ENCODE data around the gene GLCE.

The GLCE gene

DNA sequence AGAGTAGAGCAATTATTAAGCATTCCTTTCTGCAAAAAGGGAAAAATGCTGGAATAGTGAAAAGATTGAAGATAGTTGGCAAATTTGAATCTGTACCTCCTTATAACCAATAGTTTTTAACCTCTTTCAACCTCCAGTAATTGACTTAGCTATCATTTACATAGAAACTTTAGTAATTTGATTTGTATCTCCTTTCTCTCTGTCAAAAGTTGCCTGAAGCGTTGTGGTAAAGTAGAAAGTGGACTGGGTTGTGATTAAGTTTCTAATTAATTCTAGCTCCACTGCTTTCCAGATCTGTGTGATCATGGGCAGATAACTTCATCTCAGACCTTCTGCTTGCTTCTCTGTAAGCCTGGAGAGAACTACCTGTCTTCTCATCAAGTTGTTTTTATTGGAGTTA is 24.8 kb downstream of the GLCE start:
- H3K4me1 Mint-ChIP-seq (ENCODE audit: low read depth) = no peaks in the 10 kb centered on the region
- no peak overlapping the region for H3K27ac Mint-ChIP-seq
- no peak for DNase-seq (ENCODE audit: low spot score)
- no peak overlapping the region for H3K4me3 Mint-ChIP-seq
- no peaks in the 10 kb centered on the region for H3K36me3 Mint-ChIP-seq (ENCODE audit: low read depth)
- no peaks in the 10 kb centered on the region for H3K27me3 Mint-ChIP-seq (ENCODE audit: low read depth)
- no peaks in the 10 kb centered on the region for H3K9me3 Mint-ChIP-seq

DNA sequence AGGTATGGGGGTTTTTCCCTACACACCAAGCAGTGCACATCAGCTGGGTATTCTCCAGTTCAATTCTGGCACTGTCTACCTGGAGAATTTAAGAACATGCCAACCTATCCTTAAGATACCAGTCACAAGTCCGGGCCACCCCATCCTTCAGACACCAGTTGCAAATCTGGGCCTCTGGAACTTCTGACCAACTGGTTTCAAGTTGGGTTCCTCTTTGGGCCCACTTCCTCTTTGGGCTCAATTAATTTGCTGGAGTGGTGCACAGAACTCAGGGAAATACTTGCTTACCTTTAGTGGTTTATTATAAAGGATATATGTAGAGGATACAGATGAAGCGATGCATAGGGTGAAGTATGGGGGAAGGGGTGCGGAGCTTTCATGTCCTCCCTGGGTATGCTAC is 25.3 kb downstream of the GLCE start:
- Mint-ChIP-seq H3K4me1 (ENCODE audit: low read depth) (no peaks in the 10 kb centered on the region), H3K36me3 (ENCODE audit: low read depth) (no peaks in the 10 kb centered on the region), H3K4me3 (no peak overlapping the region), H3K27me3 (ENCODE audit: low read depth) (no peaks in the 10 kb centered on the region), H3K27ac (no peak overlapping the region), H3K9me3 (no peaks in the 10 kb centered on the region)
- DNase-seq (ENCODE audit: low spot score) = no peak

- Mint-ChIP-seq H3K9me3 (no peaks in the 10 kb centered on the region), H3K4me3 (no peak overlapping the region), H3K27ac (no peak overlapping the region), H3K27me3 (ENCODE audit: low read depth) (peaks cover 2% of the 10 kb centered on the region), H3K36me3 (ENCODE audit: low read depth) (no peaks in the 10 kb centered on the region), H3K4me1 (ENCODE audit: low read depth) (no peaks in the 10 kb centered on the region)
- DNase-seq (ENCODE audit: low spot score) = no peak
Measured at GRCh38 chr15:69189157-69189556, 28.7 kb downstream of the GLCE start.

DNA sequence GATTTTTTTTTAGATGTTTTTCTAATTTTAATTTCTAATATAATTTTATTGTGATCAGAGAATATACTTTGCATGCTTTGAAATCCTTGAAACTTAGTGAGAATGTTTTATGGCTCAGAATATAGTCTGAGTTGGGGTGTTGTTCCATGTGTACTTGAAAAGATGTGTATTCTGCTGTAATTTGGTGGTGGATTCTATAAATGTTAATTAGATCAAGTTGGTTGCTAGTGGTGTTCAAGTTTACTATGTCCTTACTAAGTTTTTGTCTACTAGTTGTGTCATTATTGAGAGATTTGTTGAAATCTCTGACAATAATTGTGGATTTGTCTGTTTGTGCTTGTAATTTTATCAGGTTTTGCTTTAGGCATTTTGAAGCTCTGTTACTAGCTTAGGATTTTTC is 29.7 kb downstream of the GLCE start:
- Mint-ChIP-seq H3K27ac (no peak overlapping the region), H3K9me3 (no peaks in the 10 kb centered on the region), H3K4me3 (no peak overlapping the region), H3K27me3 (ENCODE audit: low read depth) (peaks cover 2% of the 10 kb centered on the region), H3K4me1 (ENCODE audit: low read depth) (peaks cover 3% of the 10 kb centered on the region), H3K36me3 (ENCODE audit: low read depth) (no peaks in the 10 kb centered on the region)
- no peak for DNase-seq (ENCODE audit: low spot score)

DNA sequence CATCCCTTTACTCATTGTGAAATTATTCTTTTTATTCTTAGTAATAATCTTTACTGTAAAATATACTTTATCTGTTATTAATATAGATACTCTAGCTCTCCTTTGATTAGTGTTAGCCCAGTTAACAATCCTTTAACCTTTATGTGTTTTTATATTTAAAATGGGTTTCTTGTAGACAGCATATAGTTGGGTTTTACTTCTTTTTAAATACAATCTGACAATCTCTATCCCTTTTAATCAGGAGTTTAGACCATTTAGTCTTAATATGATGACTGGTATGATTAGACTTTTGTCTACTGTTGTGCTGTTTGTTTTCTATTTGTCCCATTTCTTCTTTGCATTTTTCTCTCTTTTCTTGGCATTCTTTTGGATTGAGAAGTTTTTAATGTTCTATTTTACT is 30.1 kb downstream of the GLCE start:
- H3K9me3 Mint-ChIP-seq = no peaks in the 10 kb centered on the region
- no peak for DNase-seq (ENCODE audit: low spot score)
- H3K27me3 Mint-ChIP-seq (ENCODE audit: low read depth) = peaks cover 2% of the 10 kb centered on the region
- H3K4me3 Mint-ChIP-seq = no peak overlapping the region
- no peaks in the 10 kb centered on the region for H3K36me3 Mint-ChIP-seq (ENCODE audit: low read depth)
- peaks cover 3% of the 10 kb centered on the region for H3K4me1 Mint-ChIP-seq (ENCODE audit: low read depth)
- no peak overlapping the region for H3K27ac Mint-ChIP-seq

GRCh38 chr15:69194025-69194827 is 33.8 kb downstream of the GLCE start:
- DNase-seq (ENCODE audit: low spot score) = no peak
- peaks cover 2% of the 10 kb centered on the region for H3K27me3 Mint-ChIP-seq (ENCODE audit: low read depth)
- H3K4me1 Mint-ChIP-seq (ENCODE audit: low read depth) = peaks cover 3% of the 10 kb centered on the region
- H3K4me3 Mint-ChIP-seq = no peak overlapping the region
- H3K9me3 Mint-ChIP-seq = no peaks in the 10 kb centered on the region
- no peak overlapping the region for H3K27ac Mint-ChIP-seq
- no peaks in the 10 kb centered on the region for H3K36me3 Mint-ChIP-seq (ENCODE audit: low read depth)

GRCh38 chr15:69194854-69195253 is 34.4 kb downstream of the GLCE start:
- Mint-ChIP-seq H3K4me1 (ENCODE audit: low read depth) (peaks cover 3% of the 10 kb centered on the region), H3K27me3 (ENCODE audit: low read depth) (peaks cover 2% of the 10 kb centered on the region), H3K4me3 (no peak overlapping the region), H3K27ac (no peak overlapping the region), H3K36me3 (ENCODE audit: low read depth) (no peaks in the 10 kb centered on the region), H3K9me3 (no peaks in the 10 kb centered on the region)
- DNase-seq (ENCODE audit: low spot score) = no peak

DNA sequence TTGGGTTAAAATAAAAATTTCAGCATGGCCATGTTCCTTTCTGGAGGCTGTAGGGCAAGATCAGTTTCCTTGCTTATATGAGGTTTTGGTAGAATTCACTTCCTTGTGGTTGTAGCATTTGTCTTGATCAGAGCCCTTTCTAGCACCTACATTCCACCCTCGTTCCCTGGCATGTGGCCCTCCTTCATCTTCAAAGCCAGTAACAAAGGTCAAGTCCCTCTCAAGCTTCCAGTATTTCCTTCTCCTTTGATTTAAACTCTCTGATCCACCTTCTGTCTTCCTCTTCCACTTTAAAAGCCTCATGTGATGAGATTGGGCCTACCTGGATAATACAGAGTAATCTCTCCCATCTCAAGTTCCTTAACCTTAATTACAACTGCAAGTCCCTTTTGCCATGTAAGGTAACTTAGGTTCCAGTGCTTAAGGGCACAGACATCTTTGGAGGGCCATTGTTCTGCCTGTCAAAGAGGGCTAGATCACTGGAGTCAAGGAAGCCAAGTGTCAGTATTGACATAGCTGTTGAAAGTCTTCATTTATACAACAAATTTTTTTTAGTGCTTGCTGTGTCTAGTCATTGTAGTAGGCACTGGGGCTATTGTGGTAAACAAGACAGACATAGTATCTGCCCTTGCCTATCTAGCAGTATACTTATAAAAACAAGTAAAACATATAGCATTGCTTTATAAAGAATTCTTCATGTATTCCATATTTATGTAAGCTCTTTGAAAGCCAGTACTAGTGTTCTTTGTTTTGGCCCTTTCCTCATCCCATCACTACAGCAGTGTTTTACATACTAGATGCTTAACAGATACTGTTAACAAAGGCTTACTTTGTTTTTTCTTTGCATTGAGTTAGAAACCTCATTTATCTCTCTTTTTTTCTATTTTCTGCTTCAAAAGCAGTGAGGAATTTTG is 40.7 kb downstream of the GLCE start:
- Mint-ChIP-seq H3K27me3 (ENCODE audit: low read depth) (peaks cover 2% of the 10 kb centered on the region), H3K4me1 (ENCODE audit: low read depth) (no peaks in the 10 kb centered on the region), H3K4me3 (no peak overlapping the region), H3K9me3 (no peaks in the 10 kb centered on the region), H3K36me3 (ENCODE audit: low read depth) (no peaks in the 10 kb centered on the region), H3K27ac (no peak overlapping the region)
- no peak for DNase-seq (ENCODE audit: low spot score)

DNA sequence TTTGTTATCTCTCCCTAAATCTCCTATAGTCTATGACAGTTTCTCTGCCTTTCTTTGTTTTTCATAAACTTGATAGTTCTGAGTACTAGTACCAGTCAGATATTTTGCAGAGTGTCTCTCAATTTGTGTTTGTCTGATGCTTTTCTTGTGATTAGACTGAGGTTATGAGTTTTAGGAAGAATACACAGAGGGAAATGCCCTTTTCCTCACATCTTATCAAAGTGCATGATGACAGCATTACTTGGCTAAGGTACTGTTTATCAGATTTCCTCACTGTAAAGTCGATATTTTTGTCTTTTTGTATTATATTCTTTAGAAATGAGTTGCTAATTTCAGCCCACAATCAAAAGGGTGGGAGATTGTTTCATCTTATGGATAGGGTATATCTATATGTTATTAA is 45.6 kb downstream of the GLCE start:
- H3K4me1 Mint-ChIP-seq (ENCODE audit: low read depth) = peaks cover 4% of the 10 kb centered on the region
- DNase-seq (ENCODE audit: low spot score) = no peak
- H3K27ac Mint-ChIP-seq = no peak overlapping the region
- no peak overlapping the region for H3K4me3 Mint-ChIP-seq
- no peaks in the 10 kb centered on the region for H3K9me3 Mint-ChIP-seq
- H3K27me3 Mint-ChIP-seq (ENCODE audit: low read depth) = peaks cover 19% of the 10 kb centered on the region
- H3K36me3 Mint-ChIP-seq (ENCODE audit: low read depth) = no peaks in the 10 kb centered on the region

- H3K27me3 Mint-ChIP-seq (ENCODE audit: low read depth) = peaks cover 21% of the 10 kb centered on the region
- H3K4me3 Mint-ChIP-seq = no peak overlapping the region
- H3K36me3 Mint-ChIP-seq (ENCODE audit: low read depth) = no peaks in the 10 kb centered on the region
- H3K9me3 Mint-ChIP-seq = no peaks in the 10 kb centered on the region
- no peak overlapping the region for H3K27ac Mint-ChIP-seq
- no peak for DNase-seq (ENCODE audit: low spot score)
- H3K4me1 Mint-ChIP-seq (ENCODE audit: low read depth) = peaks cover 4% of the 10 kb centered on the region
Measured at GRCh38 chr15:69209661-69210060, 49.2 kb downstream of the GLCE start.

GRCh38 chr15:69210574-69210973 is 50.1 kb downstream of the GLCE start:
- no peak for DNase-seq (ENCODE audit: low spot score)
- Mint-ChIP-seq H3K27ac (no peak overlapping the region), H3K9me3 (no peaks in the 10 kb centered on the region)

DNA sequence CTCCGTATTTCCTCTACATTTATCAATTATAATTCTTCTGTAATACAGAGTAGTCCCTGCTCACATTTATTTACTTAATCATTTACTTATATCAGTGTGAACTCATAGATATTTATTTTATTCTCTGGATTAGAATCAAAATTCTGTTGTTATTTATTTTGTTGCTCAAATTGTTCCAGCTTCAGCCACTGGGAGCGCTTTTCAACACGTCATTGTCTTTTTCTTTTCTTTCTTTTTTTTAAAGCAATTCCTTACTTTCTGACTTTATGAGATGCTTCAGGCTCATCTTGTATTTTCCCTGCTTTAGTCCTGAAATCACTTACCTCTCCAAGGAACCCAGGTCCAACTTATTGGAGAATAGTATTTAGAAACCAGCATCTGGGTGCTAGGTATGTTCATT is 53.4 kb downstream of the GLCE start:
- H3K9me3 Mint-ChIP-seq = no peaks in the 10 kb centered on the region
- peaks cover 4% of the 10 kb centered on the region for H3K4me1 Mint-ChIP-seq (ENCODE audit: low read depth)

More at GRCh38 chr15:69210574-69210973, 50.1 kb downstream of the GLCE start:
- Mint-ChIP-seq H3K4me1 (ENCODE audit: low read depth) (peaks cover 4% of the 10 kb centered on the region), H3K36me3 (ENCODE audit: low read depth) (no peaks in the 10 kb centered on the region), H3K27me3 (ENCODE audit: low read depth) (peaks cover 21% of the 10 kb centered on the region), H3K4me3 (no peak overlapping the region)

DNA sequence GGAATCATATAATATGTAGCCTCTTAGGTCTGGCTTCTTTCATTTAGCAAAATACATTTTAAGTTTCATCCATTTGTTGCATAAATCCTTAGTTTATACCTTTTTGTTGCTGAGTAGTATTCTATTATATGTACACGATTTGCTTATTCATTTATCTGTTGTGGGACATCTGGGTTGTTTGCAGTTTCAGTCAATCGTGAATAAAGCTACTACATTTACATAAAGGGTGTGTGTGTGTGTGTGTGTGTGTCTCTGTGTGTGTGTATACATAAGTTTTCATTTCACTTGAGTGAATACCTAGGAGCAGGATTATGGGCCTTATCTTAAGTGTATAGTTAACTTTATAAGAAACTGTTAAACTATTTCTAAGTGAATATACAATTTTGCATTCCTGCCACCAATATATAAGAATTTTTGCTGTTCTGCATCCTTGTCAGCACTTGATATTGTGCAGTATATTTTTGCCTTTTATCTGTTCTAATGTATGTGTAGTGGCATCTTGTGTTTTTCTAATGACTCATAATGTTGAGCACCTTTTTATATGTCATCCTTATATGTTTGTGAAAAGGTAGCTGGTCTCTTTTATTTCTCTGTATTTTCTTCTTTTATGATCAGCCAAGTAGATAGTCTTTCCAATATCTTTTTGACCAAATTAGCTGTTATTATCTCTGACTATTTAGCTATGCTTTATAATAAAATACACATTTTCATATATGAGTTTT is 55.0 kb downstream of the GLCE start:
- DNase-seq (ENCODE audit: low spot score) = no peak
- H3K4me1 Mint-ChIP-seq (ENCODE audit: low read depth) = no peaks in the 10 kb centered on the region
- H3K9me3 Mint-ChIP-seq = no peaks in the 10 kb centered on the region
- H3K27ac Mint-ChIP-seq = no peak overlapping the region
- no peak overlapping the region for H3K4me3 Mint-ChIP-seq
- H3K36me3 Mint-ChIP-seq (ENCODE audit: low read depth) = no peaks in the 10 kb centered on the region
- H3K27me3 Mint-ChIP-seq (ENCODE audit: low read depth) = peaks cover 3% of the 10 kb centered on the region

More for the DNA sequence above, 53.4 kb downstream of the GLCE start:
- no peak for DNase-seq (ENCODE audit: low spot score)
- Mint-ChIP-seq H3K27me3 (ENCODE audit: low read depth) (peaks cover 10% of the 10 kb centered on the region), H3K4me3 (no peak overlapping the region), H3K27ac (no peak overlapping the region), H3K36me3 (ENCODE audit: low read depth) (no peaks in the 10 kb centered on the region)

DNA sequence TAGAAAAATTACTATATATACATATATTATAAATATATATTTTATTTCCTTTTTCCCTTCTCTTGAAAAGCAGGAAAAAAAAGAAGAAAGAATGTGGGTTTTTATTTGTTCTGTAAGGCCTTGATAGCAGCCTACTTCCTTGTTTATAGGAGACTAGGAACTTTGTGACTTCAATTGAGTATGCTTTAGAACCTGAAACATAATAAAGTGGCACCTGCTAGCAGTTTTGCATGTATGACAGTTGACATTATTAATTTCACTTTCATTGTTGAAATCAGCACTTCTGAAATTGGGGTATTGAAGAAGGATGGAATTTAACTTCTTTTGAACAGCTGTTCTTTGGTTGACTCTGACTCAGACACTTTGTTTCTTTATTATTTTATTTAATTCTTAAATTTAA is 56.9 kb downstream of the GLCE start:
- no peaks in the 10 kb centered on the region for H3K4me1 Mint-ChIP-seq (ENCODE audit: low read depth)
- H3K36me3 Mint-ChIP-seq (ENCODE audit: low read depth) = no peaks in the 10 kb centered on the region
- no peak overlapping the region for H3K27ac Mint-ChIP-seq
- H3K9me3 Mint-ChIP-seq = no peaks in the 10 kb centered on the region
- no peak for DNase-seq (ENCODE audit: low spot score)
- H3K27me3 Mint-ChIP-seq (ENCODE audit: low read depth) = peaks cover 3% of the 10 kb centered on the region
- H3K4me3 Mint-ChIP-seq = no peak overlapping the region
